Glutamatergic neuron (in vitro differentiated cells): Measurements from ENCODE around the gene SLC35G3. TPM values are rescaled to one million over a fixed set of nuclear protein-coding genes. Genes with fewer than 3 reads are reported as not detected.

Source experiments
- DNase-seq: peaks from one replicate; pipeline ENCODE4 v3.0.0; 2022
- H3K27ac Mint-ChIP-seq: one replicate; pipeline ENCODE4 v1.8.0; 2020; ENCODE audit warnings: mild to moderate bottlenecking, mixed read lengths, inconsistent platforms; ENCODE audit not compliant: unreplicated experiment
- H3K27me3 Mint-ChIP-seq: one replicate; pipeline ENCODE4 v1.8.0; 2020; ENCODE audit warnings: mild to moderate bottlenecking, moderate library complexity, mixed read lengths, inconsistent platforms; ENCODE audit not compliant: unreplicated experiment
- H3K36me3 Mint-ChIP-seq: one replicate; pipeline ENCODE4 v1.8.0; 2020; ENCODE audit warnings: mild to moderate bottlenecking, mixed read lengths, inconsistent platforms; ENCODE audit not compliant: unreplicated experiment
- H3K4me1 Mint-ChIP-seq: one replicate; pipeline ENCODE4 v1.8.0; 2020; ENCODE audit warnings: mild to moderate bottlenecking, low read depth, mixed read lengths, inconsistent platforms; ENCODE audit not compliant: unreplicated experiment
- H3K4me3 Mint-ChIP-seq: one replicate; pipeline ENCODE4 v1.8.0; 2020; ENCODE audit warnings: mild to moderate bottlenecking, mixed read lengths, inconsistent platforms; ENCODE audit not compliant: unreplicated experiment
- H3K9me3 Mint-ChIP-seq: one replicate; pipeline ENCODE4 v1.8.0; 2020; ENCODE audit warnings: mild to moderate bottlenecking, moderate library complexity, mixed read lengths, inconsistent platforms; ENCODE audit not compliant: unreplicated experiment
- total RNA-seq: library from RNA; stranded (reverse); fragmentation: NEBNext Ultra II Directional; extraction: Animal tissue kit (Norgen Biotek cat#: 25700); gene quantifications from one replicate; pipeline ENCODE4 v1.2.1, GENCODE V29; 2021; ENCODE audit not compliant: unreplicated experiment
- TF ChIP-seq, protein P1 (sequence below): fragments of 200-600 bp; sonication (generic); IDR thresholded peaks from one replicate; pipeline ENCODE4 v1.5.0; 2021; ENCODE audit not compliant: partially characterized antibody, unreplicated experiment

SLC35G3 gene
- total RNA-seq, 1 donor from 2014 or later: not detected

- H3K4me1 Mint-ChIP-seq: peaks cover 3% of the 10 kb centered on the region
- peaks cover 4% of the 10 kb centered on the region for H3K36me3 Mint-ChIP-seq
- DNase-seq: no peak
- no peak overlapping the region for H3K27ac Mint-ChIP-seq
- no peaks in the 10 kb centered on the region for H3K27me3 Mint-ChIP-seq
- no peaks in the 10 kb centered on the region for H3K9me3 Mint-ChIP-seq
- H3K4me3 Mint-ChIP-seq: no peak overlapping the region
- TF ChIP-seq, protein P1, sequence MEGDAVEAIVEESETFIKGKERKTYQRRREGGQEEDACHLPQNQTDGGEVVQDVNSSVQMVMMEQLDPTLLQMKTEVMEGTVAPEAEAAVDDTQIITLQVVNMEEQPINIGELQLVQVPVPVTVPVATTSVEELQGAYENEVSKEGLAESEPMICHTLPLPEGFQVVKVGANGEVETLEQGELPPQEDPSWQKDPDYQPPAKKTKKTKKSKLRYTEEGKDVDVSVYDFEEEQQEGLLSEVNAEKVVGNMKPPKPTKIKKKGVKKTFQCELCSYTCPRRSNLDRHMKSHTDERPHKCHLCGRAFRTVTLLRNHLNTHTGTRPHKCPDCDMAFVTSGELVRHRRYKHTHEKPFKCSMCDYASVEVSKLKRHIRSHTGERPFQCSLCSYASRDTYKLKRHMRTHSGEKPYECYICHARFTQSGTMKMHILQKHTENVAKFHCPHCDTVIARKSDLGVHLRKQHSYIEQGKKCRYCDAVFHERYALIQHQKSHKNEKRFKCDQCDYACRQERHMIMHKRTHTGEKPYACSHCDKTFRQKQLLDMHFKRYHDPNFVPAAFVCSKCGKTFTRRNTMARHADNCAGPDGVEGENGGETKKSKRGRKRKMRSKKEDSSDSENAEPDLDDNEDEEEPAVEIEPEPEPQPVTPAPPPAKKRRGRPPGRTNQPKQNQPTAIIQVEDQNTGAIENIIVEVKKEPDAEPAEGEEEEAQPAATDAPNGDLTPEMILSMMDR: no peak
These were observed 33.6 kb downstream of the SLC35G3 start for GRCh38 chr17:35160354-35161201.

DNA sequence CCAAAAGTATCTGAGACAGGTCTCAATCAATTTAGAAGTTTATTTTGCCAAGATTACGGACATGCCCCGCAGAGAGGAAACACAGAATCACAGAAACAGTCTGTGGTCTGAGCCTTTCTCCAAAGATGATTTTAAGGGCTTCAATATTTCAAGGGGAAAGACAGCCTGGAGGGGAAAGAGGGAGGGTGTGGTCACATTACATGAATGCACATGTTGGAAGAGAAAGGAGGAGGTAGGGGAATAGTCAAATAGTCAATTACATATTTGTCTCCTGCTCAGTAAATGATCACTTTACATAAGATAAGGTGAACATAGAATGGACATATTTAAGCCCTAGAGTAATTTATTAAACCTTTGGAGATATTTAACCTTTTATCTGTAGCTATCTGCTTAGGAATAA lies 34.3 kb downstream of the SLC35G3 start:
- H3K36me3 Mint-ChIP-seq: peaks cover 4% of the 10 kb centered on the region
- no peak overlapping the region for H3K27ac Mint-ChIP-seq
- DNase-seq: no peak
- H3K9me3 Mint-ChIP-seq: no peaks in the 10 kb centered on the region
- no peak overlapping the region for H3K4me3 Mint-ChIP-seq
- peaks cover 3% of the 10 kb centered on the region for H3K4me1 Mint-ChIP-seq
- TF ChIP-seq, protein P1: no peak
- peaks cover 1% of the 10 kb centered on the region for H3K27me3 Mint-ChIP-seq

GRCh38 chr17:35155246-35155645 lies 38.9 kb downstream of the SLC35G3 start:
- Mint-ChIP-seq H3K27ac (no peak overlapping the region), H3K27me3 (peaks cover 1% of the 10 kb centered on the region), H3K4me3 (no peak overlapping the region), H3K9me3 (no peaks in the 10 kb centered on the region), H3K4me1 (peaks cover 3% of the 10 kb centered on the region), H3K36me3 (no peaks in the 10 kb centered on the region)
- DNase-seq: no peak
- TF ChIP-seq, protein P1: no peak

- H3K36me3 Mint-ChIP-seq: no peaks in the 10 kb centered on the region
- no peaks in the 10 kb centered on the region for H3K9me3 Mint-ChIP-seq
- H3K4me3 Mint-ChIP-seq: no peak overlapping the region
- H3K27ac Mint-ChIP-seq: no peak overlapping the region
- H3K27me3 Mint-ChIP-seq: peaks cover 1% of the 10 kb centered on the region
- H3K4me1 Mint-ChIP-seq: peaks cover 3% of the 10 kb centered on the region
- TF ChIP-seq, protein P1: no peak
- DNase-seq: no peak
These were observed 39.7 kb downstream of the SLC35G3 start for GRCh38 chr17:35154196-35155165.
